Measurements from ENCODE around the gene GAB4.
"Not testable (repeated sequence)": the region's sequence is repeated elsewhere in the genome, so short reads cannot be mapped to it uniquely, and the experiment has no call there.

GRCh38 chr22:17035976-17036841, 28.2 kb upstream of the GAB4 start:
- not testable (repeated sequence) for TF ChIP-seq POLR2A, CTCF (IDR thresholded peaks at IDR 0.05)

All from transverse colon (tissue), 3 donors.